Esophagus squamous epithelium (tissue), 4 donors: ENCODE results near the gene PAPPA.

Experiments used
- POLR2A ChIP-seq, 4 donors: fragments of 450-650 bp; IDR thresholded peaks; one replicate each; pipeline ENCODE4 v1.6.1; 2017; ENCODE audit warnings: antibody characterized with exemption in 4 of 4, mild to moderate bottlenecking in 4 of 4, moderate library complexity in 3 of 4
- TF ChIP-seq, protein P1 (sequence below), 6 experiments: fragments of 450-650 bp in 4 of 6; fragments of 200-600 bp in 2 of 6; sonication (generic) in 2 of 6; IDR thresholded peaks; one replicate each; pipeline ENCODE4 v1.5.1; 2016 to 2019; ENCODE audit warnings: antibody characterized with exemption in 6 of 6, mild to moderate bottlenecking in 4 of 6, moderate library complexity in 4 of 6

DNA sequence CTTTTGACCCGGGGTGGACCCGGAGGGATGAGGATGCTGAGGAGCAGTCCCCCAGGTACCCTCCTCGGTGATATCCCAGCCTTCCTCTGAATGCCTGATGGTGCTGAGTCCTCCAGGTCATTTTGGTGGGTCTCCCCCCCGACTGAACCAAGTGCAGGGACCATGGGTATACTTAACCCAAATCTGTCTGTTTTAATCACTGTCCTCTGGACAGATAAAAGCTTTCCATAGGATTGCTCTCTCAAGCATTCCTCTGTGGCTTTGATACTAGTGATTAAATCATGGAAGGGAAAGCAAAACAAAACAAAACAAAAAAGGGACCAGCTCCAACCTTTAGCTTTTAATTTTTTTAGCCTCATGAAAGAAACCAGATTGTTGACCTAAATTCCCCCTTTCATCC lies 26.0 kb downstream of the PAPPA start:
- TF ChIP-seq, protein P1, sequence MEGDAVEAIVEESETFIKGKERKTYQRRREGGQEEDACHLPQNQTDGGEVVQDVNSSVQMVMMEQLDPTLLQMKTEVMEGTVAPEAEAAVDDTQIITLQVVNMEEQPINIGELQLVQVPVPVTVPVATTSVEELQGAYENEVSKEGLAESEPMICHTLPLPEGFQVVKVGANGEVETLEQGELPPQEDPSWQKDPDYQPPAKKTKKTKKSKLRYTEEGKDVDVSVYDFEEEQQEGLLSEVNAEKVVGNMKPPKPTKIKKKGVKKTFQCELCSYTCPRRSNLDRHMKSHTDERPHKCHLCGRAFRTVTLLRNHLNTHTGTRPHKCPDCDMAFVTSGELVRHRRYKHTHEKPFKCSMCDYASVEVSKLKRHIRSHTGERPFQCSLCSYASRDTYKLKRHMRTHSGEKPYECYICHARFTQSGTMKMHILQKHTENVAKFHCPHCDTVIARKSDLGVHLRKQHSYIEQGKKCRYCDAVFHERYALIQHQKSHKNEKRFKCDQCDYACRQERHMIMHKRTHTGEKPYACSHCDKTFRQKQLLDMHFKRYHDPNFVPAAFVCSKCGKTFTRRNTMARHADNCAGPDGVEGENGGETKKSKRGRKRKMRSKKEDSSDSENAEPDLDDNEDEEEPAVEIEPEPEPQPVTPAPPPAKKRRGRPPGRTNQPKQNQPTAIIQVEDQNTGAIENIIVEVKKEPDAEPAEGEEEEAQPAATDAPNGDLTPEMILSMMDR (IDR thresholded peaks at IDR 0.05): no peak
- no peak for TF ChIP-seq POLR2A (IDR thresholded peaks at IDR 0.05)
